Breast epithelium (tissue), 4 donors: ENCODE results near the gene BATF2. TPM values are rescaled to one million over a fixed set of nuclear protein-coding genes. Genes with fewer than 3 reads are reported as not detected.
A peak's percentile ranks its signal among the peaks of the same experiment; 100 is the strongest.

Experiments
- DNase-seq, 2 donors: peaks; one replicate each; pipeline ENCODE4 v3.0.0-alpha.2; 2019; ENCODE audit warnings: low spot score in 2 of 2
- H3K27ac ChIP-seq, 2 donors: fragments of 200-600 bp; sonication (generic) in 1 of 2; one replicate each; pipeline ENCODE4 v1.5.1; 2016 to 2019; ENCODE audit warnings: mild to moderate bottlenecking in 1 of 2
- H3K27me3 ChIP-seq, 2 donors: fragments of 200-600 bp; sonication (generic) in 1 of 2; one replicate each; pipeline versions ENCODE4 v1.5.1 to v1.6.0; 2017 to 2019; ENCODE audit warnings: control low read depth in 1 of 2, mild to moderate bottlenecking in 1 of 2
- H3K36me3 ChIP-seq: fragments of 200-600 bp; one replicate; pipeline ENCODE4 v1.5.1; 2019
- H3K4me1 ChIP-seq, 2 donors: fragments of 200-600 bp; sonication (generic); one replicate each; pipeline ENCODE4 v1.5.1; 2016 to 2019; ENCODE audit warnings: control low read depth in 1 of 2
- H3K4me3 ChIP-seq, 3 donors: fragments of 200-600 bp; sonication (generic); 1 replicate in 2 of 3; 2 replicates in 1 of 3; pipeline ENCODE4 v1.5.1; 2016 to 2019; ENCODE audit warnings: mild to moderate bottlenecking in 3 of 3, moderate library complexity in 2 of 3
- H3K9me3 ChIP-seq, 2 donors: fragments of 200-600 bp; sonication (generic) in 1 of 2; one replicate each; pipeline ENCODE4 v1.5.1; 2016 to 2019; ENCODE audit warnings: control low read depth in 1 of 2
- POLR2A ChIP-seq: fragments of 450-650 bp; IDR thresholded peaks from one replicate; pipeline ENCODE4 v1.6.1; 2016; ENCODE audit warnings: antibody characterized with exemption, mild to moderate bottlenecking, moderate library complexity
- POLR2AphosphoS5 ChIP-seq, 3 donors: sonication (generic); formaldehyde crosslinking; IDR thresholded peaks; one replicate each; pipeline ENCODE4 v1.6.1; 2017; ENCODE audit warnings: antibody characterized with exemption in 3 of 3
- intact Hi-C: fragments of 100-400 bp; cut with DNase I; formaldehyde crosslinking; loops from one replicate; pipeline ENCODE4 v1.15.1; 2023; ENCODE audit warnings: low total_unique reads
- total RNA-seq, 3 donors: library from RNA; depleted of rRNA; stranded (reverse); fragments of >200 nt; gene quantifications; one replicate each; pipeline ENCODE4 v1.1.0, GENCODE V29; 2016
- TF ChIP-seq, protein P1 (sequence below), 3 donors: fragments of 450-650 bp; IDR thresholded peaks; one replicate each; pipeline ENCODE4 v1.5.1; 2016 to 2017; ENCODE audit warnings: antibody characterized with exemption in 3 of 3, mild to moderate bottlenecking in 3 of 3, moderate library complexity in 3 of 3

BATF2 gene
- total RNA-seq, 3 donors from 2014 or later = 0.33 to 1.5 (median 0.64) TPM

DNA sequence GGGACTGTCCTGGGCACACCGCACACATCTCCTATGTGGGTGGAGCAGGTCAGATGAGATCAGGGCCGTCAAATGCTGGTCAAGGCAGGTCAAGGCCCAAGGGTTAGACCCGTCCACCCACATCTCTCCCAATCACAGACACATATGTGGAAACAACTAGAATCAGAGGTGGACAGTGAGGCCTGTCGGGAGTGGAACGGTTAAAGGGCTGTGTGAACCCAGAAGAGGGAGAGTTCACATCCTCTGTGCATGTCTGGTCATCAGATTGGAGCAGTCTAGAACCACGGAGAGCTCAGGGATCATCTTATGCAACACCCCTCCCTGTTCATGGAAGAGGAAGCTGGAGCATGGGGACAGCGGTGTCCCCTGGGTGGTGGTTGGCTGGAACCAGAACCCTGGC, 23.1 kb upstream of the BATF2 start:
- no peaks in the 10 kb centered on the region for H3K9me3 ChIP-seq
- H3K4me1 ChIP-seq = no peaks in the 10 kb centered on the region
- TF ChIP-seq, protein P1, sequence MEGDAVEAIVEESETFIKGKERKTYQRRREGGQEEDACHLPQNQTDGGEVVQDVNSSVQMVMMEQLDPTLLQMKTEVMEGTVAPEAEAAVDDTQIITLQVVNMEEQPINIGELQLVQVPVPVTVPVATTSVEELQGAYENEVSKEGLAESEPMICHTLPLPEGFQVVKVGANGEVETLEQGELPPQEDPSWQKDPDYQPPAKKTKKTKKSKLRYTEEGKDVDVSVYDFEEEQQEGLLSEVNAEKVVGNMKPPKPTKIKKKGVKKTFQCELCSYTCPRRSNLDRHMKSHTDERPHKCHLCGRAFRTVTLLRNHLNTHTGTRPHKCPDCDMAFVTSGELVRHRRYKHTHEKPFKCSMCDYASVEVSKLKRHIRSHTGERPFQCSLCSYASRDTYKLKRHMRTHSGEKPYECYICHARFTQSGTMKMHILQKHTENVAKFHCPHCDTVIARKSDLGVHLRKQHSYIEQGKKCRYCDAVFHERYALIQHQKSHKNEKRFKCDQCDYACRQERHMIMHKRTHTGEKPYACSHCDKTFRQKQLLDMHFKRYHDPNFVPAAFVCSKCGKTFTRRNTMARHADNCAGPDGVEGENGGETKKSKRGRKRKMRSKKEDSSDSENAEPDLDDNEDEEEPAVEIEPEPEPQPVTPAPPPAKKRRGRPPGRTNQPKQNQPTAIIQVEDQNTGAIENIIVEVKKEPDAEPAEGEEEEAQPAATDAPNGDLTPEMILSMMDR (IDR thresholded peaks at IDR 0.05) = no peak
- TF ChIP-seq POLR2A (no peak), POLR2AphosphoS5 (IDR thresholded peaks at IDR 0.05) (no peak)
- H3K4me3 ChIP-seq = no peak overlapping the region
- H3K36me3 ChIP-seq = no peaks in the 10 kb centered on the region
- intact Hi-C loops = loop anchor here (10.0 kb wide), 1 partner anchor 165 kb away; no protein-coding TSS in a partner anchor
- H3K27ac ChIP-seq = no peak overlapping the region
- DNase-seq = no peak
- H3K27me3 ChIP-seq = no peaks in the 10 kb centered on the region

DNA sequence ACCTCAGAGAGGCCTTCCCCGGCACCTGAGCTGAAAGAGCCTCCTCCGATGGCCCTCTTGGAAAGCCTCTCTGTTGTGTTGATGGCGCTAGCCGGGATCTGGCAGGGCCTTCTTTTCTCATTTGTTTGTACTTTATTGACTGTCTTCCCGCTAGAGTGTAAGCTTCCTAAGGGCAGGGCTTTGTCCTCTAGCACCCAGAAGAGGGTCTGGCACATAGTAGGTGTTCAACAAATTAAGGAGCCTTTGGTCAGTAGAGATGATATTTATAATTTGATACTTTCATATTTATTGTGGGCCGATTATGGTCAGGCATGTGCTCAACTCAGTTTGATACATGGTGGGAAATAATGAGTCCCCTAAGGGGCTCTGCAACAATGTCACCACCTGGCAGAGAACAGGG, 21.2 kb upstream of the BATF2 start:
- intact Hi-C loops = loop anchor here (10.0 kb wide), 1 partner anchor 163 kb away; no protein-coding TSS in a partner anchor
- Histone ChIP-seq H3K27ac (no peak overlapping the region), H3K27me3 (no peaks in the 10 kb centered on the region), H3K4me1 (no peaks in the 10 kb centered on the region), H3K36me3 (no peaks in the 10 kb centered on the region), H3K9me3 (no peaks in the 10 kb centered on the region), H3K4me3 (no peak overlapping the region)
- no peak for DNase-seq
- no peak for TF ChIP-seq POLR2A
- no peak for TF ChIP-seq POLR2AphosphoS5 (IDR thresholded peaks at IDR 0.05)

DNA sequence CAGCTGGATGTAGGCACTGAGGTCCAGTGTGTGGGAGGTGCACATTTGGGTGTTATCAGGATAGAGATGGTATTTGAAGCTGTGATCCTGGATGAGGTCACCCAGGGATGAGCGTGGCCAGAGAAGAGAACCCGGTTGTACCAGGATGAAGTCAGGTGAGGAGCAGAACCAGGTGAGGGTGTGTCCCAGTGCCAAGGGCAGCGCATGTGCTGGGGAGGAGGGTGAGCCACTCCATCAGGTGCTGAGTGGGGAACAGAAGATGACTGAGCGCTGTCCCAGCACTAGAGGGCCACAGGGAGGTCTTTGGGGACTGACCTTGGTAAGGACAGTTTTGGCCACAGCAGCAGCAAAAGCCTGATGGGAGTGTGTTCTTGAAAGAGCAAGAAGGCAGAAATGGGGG, 19.9 kb upstream of the BATF2 start:
- TF ChIP-seq, protein P1 (IDR thresholded peaks at IDR 0.05) = no peak
- TF ChIP-seq POLR2A (no peak), POLR2AphosphoS5 (IDR thresholded peaks at IDR 0.05) (no peak)
- intact Hi-C loops = loop anchor here (10.0 kb wide), 1 partner anchor 162 kb away; no protein-coding TSS in a partner anchor
- no peaks in the 10 kb centered on the region for H3K36me3 ChIP-seq
- H3K4me1 ChIP-seq = no peaks in the 10 kb centered on the region
- H3K27ac ChIP-seq = no peak overlapping the region
- H3K4me3 ChIP-seq = no peak overlapping the region
- H3K27me3 ChIP-seq = no peaks in the 10 kb centered on the region
- DNase-seq = no peak
- no peaks in the 10 kb centered on the region for H3K9me3 ChIP-seq

DNA sequence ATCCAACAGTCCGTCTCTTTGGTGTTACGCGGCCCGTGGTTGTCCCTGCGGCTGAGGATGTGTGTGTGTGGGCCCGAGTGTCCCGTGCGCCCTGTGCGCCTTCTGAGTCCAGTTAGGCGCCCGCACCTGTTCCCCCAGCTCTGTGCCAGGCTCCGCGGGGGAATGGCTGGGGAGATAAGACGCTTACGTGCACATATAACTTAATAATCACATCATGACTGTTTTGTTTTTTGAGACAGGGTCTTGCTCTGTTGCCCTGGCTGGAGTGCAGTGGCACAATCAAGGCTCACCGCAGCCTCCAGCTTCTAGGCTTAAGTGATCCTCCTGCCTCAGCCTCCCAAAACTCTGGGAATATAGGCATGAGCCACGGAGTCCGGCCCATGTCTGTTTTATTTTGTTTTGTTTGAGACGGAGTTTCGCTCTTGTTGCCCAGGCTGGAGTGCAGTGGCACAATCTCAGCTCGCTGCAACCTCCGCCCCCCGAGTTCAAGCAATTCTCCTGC, 18.0 kb upstream of the BATF2 start:
- Histone ChIP-seq H3K4me3 (peak overlapping the region; percentile 68 to 85 (median 84)), H3K4me1 (no peaks in the 10 kb centered on the region), H3K36me3 (no peaks in the 10 kb centered on the region), H3K27me3 (no peaks in the 10 kb centered on the region), H3K9me3 (no peaks in the 10 kb centered on the region), H3K27ac (peak overlapping the region; percentile 96 to 98)
- no peak for DNase-seq
- TF ChIP-seq, protein P1 (IDR thresholded peaks at IDR 0.05) = no peak
- TF ChIP-seq POLR2AphosphoS5 (IDR thresholded peaks at IDR 0.05) (no peak), POLR2A (no peak)
- intact Hi-C loops = loop anchor here (10.0 kb wide), 1 partner anchor 160 kb away; no protein-coding TSS in a partner anchor

DNA sequence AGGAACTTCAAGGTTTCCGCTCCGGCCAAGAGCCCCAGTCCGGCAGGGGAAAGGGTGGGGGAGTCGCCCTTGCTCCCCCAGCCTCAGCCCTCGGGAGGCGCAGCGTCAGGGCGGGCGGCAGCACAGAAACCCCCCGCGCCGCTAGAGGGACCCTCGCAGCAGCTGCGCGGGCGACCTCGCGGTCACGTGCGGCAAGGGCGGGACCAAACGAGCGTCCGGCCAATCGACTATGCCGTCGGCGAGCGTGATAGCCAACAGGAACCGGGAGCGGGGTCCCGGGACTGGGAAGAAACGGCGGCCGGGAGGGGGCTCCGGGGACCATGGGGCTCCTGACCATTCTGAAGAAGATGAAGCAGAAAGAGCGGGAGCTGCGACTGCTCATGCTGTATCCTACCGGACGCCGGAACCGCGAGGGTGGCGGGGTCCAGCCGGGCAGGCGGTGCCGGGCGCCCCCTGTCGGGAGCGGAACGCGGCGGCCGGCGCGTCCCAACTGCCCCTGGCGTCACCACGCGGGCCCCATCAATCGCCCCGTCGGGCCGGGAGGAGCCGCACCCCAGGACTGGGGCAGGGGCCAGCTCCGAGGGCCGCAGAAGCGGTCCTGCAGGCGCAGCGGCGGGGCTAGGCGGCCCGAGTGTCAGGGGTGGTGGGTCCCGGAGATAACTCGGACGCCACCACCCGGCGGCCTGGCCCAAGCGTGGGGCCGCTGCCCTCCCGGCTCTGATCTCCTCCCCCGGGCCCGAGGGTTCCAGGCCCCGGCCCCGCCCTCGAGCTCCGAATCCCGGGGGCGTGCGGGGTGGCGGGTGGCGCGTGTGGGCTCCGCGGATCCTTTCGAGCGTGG, 17.3 kb upstream of the BATF2 start, which contains the start of gene ARL2:
TSS of gene ARL2 (plus strand) at position 273 of the 838 bp plus-strand sequence. CDS start at position 321, 48 bp downstream.
- Histone ChIP-seq H3K4me1 (no peaks in the 10 kb centered on the region), H3K27ac (peak within 1 kb of the TSS; percentile 96 to 98), H3K36me3 (no peaks in the 10 kb centered on the region), H3K27me3 (no peaks in the 10 kb centered on the region), H3K9me3 (no peaks in the 10 kb centered on the region), H3K4me3 (peak within 1 kb of the TSS; percentile 68 to 85 (median 84))
- DNase-seq = peak; percentile 80 to 81
- intact Hi-C loops = loop anchor here (10.0 kb wide), 1 partner anchor 159 kb away; no protein-coding TSS in a partner anchor
- TF ChIP-seq, protein P1 (IDR thresholded peaks at IDR 0.05) = peak; percentile 67 to 89 (median 78)
- peak in 2 of 3 donors; percentile 16 to 20 for TF ChIP-seq POLR2AphosphoS5 (IDR thresholded peaks at IDR 0.05)
- no peak for TF ChIP-seq POLR2A
